ENCODE measurements around the gene KNDC1. TPM values are rescaled to one million over a fixed set of nuclear protein-coding genes. Genes with fewer than 3 reads are reported as not detected.

Gene KNDC1
- polyA plus RNA-seq, 1 donor (not counting 4 experiments of a cell fraction or from before 2014, with no cell fraction given), result 0.20 TPM

GRCh38 chr10:133212853-133213494, 53.0 kb downstream of the KNDC1 start:
- H3K27me3 ChIP-seq (ENCODE audit: control insufficient read depth, extremely low read depth, insufficient read depth, low read length), result no peaks in the 10 kb centered on the region
- no peak for FAIRE-seq

DNA sequence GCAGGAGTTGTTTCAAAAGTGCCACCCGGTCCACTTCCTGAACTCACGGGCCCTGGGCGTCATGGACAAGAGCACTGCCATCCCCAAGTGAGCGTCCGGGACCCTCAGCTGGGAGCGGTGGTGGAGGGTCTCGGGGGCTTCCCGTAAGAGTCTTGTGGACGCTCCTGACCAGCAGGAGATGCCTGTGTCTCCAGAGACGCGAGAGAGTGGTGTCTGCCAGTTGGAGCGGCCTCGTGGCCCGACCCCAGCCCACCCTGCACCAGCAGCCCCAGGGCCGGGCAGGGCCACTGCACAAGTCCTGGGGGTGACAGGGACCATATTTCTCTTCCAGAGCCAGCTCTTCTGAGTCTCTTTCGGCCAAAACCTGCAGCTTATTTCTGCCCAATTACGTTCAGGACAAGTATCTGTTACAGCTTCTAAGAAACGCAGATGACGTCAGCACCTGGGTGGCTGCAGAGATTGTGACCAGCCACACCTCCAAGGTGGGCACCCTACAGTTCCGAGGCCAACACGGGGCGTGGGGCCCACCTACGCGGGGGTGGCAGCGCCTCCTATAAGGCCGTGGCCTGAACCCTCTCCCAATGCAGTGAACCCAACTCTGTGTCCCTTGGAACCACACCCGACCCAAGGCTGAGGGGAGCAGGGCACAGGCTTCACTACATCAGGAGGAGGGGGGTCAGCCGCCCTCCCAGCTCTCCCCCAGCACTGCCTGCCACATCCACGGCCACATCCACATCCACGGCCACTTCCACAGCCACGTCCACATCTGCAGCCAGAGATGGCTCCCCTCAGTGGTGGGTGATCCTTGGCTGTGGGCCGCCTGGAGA, 53.8 kb downstream of the KNDC1 start:
- Histone ChIP-seq H3K4me2 (ENCODE audit: control insufficient read depth, extremely low read depth, insufficient read depth, low read depth, low read length) (no peak overlapping the region), H3K4me3 (ENCODE audit: control insufficient read depth in 2 of 3, extremely low read depth in 1 of 3, insufficient read depth in 2 of 3, low read depth in 1 of 3, low read length in 3 of 3) (no peak overlapping the region), H3K9me1 (ENCODE audit: control insufficient read depth, extremely low read depth, insufficient read depth, low read length) (no peaks in the 10 kb centered on the region), H3K4me1 (ENCODE audit: control insufficient read depth, extremely low read depth, insufficient read depth, low read length) (no peaks in the 10 kb centered on the region), H3K27me3 (ENCODE audit: control insufficient read depth, extremely low read depth, insufficient read depth, low read length) (peaks cover 8% of the 10 kb centered on the region), H3K27ac (ENCODE audit: control insufficient read depth, insufficient read depth, low read length) (no peak overlapping the region), H2AFZ (ENCODE audit: control insufficient read depth, low read length) (no peak overlapping the region), H3K9ac (ENCODE audit: control insufficient read depth, extremely low read depth, insufficient read depth, low read length) (no peak overlapping the region), H3K79me2 (ENCODE audit: control insufficient read depth, insufficient read depth, low read length) (no peaks in the 10 kb centered on the region), H3K36me3 (ENCODE audit: control insufficient read depth in 2 of 2, extremely low read depth in 1 of 2, insufficient read depth in 2 of 2, low read length in 2 of 2) (no peaks in the 10 kb centered on the region), H4K20me1 (ENCODE audit: control insufficient read depth, extremely low read depth, insufficient read depth, low read length) (no peaks in the 10 kb centered on the region), H3K9me3 (ENCODE audit: control insufficient read depth, low read depth, low read length) (no peaks in the 10 kb centered on the region)
- no peak for TF ChIP-seq CTCF (optimal IDR thresholded peaks at IDR 0.05 in 1 of 3, IDR thresholded peaks at IDR 0.05 in 1 of 3, conservative IDR thresholded peaks at IDR 0.05 in 1 of 3; ENCODE audit: extremely low read depth in 1 of 3, insufficient read depth in 2 of 3, low read length in 3 of 3)
- TF ChIP-seq EZH2 (IDR thresholded peaks at IDR 0.05; ENCODE audit: low read length), result no peak
- FAIRE-seq, result no peak
- dilution Hi-C loops (cut with MboI; ENCODE audit: extremely low pct_ligation_motif_present, low sequenced_read_pairs), result no loop called here
- no peak for DNase-seq (ENCODE audit: low read depth, low spot score)

More at GRCh38 chr10:133212853-133213494, 53.0 kb downstream of the KNDC1 start:
- no peak overlapping the region for H3K4me3 ChIP-seq (ENCODE audit: control insufficient read depth in 2 of 3, extremely low read depth in 1 of 3, insufficient read depth in 2 of 3, low read depth in 1 of 3, low read length in 3 of 3)
- H4K20me1 ChIP-seq (ENCODE audit: control insufficient read depth, extremely low read depth, insufficient read depth, low read length), result no peaks in the 10 kb centered on the region
- H3K9me1 ChIP-seq (ENCODE audit: control insufficient read depth, extremely low read depth, insufficient read depth, low read length), result no peaks in the 10 kb centered on the region
- dilution Hi-C loops (cut with MboI; ENCODE audit: extremely low pct_ligation_motif_present, low sequenced_read_pairs), result no loop called here
- DNase-seq (ENCODE audit: low read depth, low spot score), result no peak
- H3K79me2 ChIP-seq (ENCODE audit: control insufficient read depth, insufficient read depth, low read length), result no peaks in the 10 kb centered on the region
- no peaks in the 10 kb centered on the region for H3K9me3 ChIP-seq (ENCODE audit: control insufficient read depth, low read depth, low read length)
- H2AFZ ChIP-seq (ENCODE audit: control insufficient read depth, low read length), result no peak overlapping the region
- no peak overlapping the region for H3K27ac ChIP-seq (ENCODE audit: control insufficient read depth, insufficient read depth, low read length)
- no peak for TF ChIP-seq CTCF (optimal IDR thresholded peaks at IDR 0.05 in 1 of 3, IDR thresholded peaks at IDR 0.05 in 1 of 3, conservative IDR thresholded peaks at IDR 0.05 in 1 of 3; ENCODE audit: extremely low read depth in 1 of 3, insufficient read depth in 2 of 3, low read length in 3 of 3)
- TF ChIP-seq EZH2 (IDR thresholded peaks at IDR 0.05; ENCODE audit: low read length), result no peak
- H3K4me1 ChIP-seq (ENCODE audit: control insufficient read depth, extremely low read depth, insufficient read depth, low read length), result no peaks in the 10 kb centered on the region
- no peak overlapping the region for H3K4me2 ChIP-seq (ENCODE audit: control insufficient read depth, extremely low read depth, insufficient read depth, low read depth, low read length)
- no peaks in the 10 kb centered on the region for H3K36me3 ChIP-seq (ENCODE audit: control insufficient read depth in 2 of 2, extremely low read depth in 1 of 2, insufficient read depth in 2 of 2, low read length in 2 of 2)
- H3K9ac ChIP-seq (ENCODE audit: control insufficient read depth, extremely low read depth, insufficient read depth, low read length), result no peak overlapping the region
